CD4-positive, alpha-beta T cell treated with Interleukin-4 for 4 hours (primary cell): ENCODE results near the gene AIFM3.

Experiments
- DNase-seq: peaks from one replicate; pipeline ENCODE4 v3.0.0-alpha.2; 2020

Gene AIFM3

GRCh38 chr22:21010426-21011113 lies 43.5 kb downstream of the AIFM3 start:
- no peak for DNase-seq

- no peak for DNase-seq
Measured at GRCh38 chr22:21012446-21013407, 45.7 kb downstream of the AIFM3 start.

GRCh38 chr22:21013657-21014201 lies 46.7 kb downstream of the AIFM3 start:
- DNase-seq = no peak

GRCh38 chr22:21014202-21014725 lies 47.2 kb downstream of the AIFM3 start:
- peak; percentile 88 for DNase-seq

GRCh38 chr22:21014726-21015465 lies 47.8 kb downstream of the AIFM3 start, which contains the start of gene P2RX6:
P2RX6 (plus strand) TSS chr22:21015165; CDS start chr22:21015175, 10 bp downstream.
- no peak for DNase-seq

- no peak for DNase-seq
Measured at GRCh38 chr22:21015466-21016006, 48.5 kb downstream of the AIFM3 start.

- no peak for DNase-seq
Measured at GRCh38 chr22:21016644-21017420, 49.8 kb downstream of the AIFM3 start.

- no peak for DNase-seq
Measured at GRCh38 chr22:21018314-21018713, 51.3 kb downstream of the AIFM3 start.

GRCh38 chr22:21020802-21021429 lies 53.9 kb downstream of the AIFM3 start:
- DNase-seq = no peak

GRCh38 chr22:21022507-21022906 lies 55.5 kb downstream of the AIFM3 start:
- no peak for DNase-seq

- DNase-seq = no peak
Measured at GRCh38 chr22:21022955-21023614, 56.0 kb downstream of the AIFM3 start.

- DNase-seq = no peak
Measured at GRCh38 chr22:21025266-21025665, 58.2 kb downstream of the AIFM3 start.

GRCh38 chr22:21025763-21026755 lies 59.0 kb downstream of the AIFM3 start:
- no peak for DNase-seq

GRCh38 chr22:21026783-21027692 lies 60.0 kb downstream of the AIFM3 start:
- DNase-seq = no peak

- no peak for DNase-seq
Measured at GRCh38 chr22:21028277-21029251, 61.5 kb downstream of the AIFM3 start.

GRCh38 chr22:21029486-21030025 lies 62.5 kb downstream of the AIFM3 start:
- DNase-seq = no peak
